Measurements from ENCODE around the gene YIF1B. TPM values are rescaled to one million over a fixed set of nuclear protein-coding genes. Genes with fewer than 3 reads are reported as not detected.
A peak's percentile ranks its signal among the peaks of the same experiment; 100 is the strongest.
"Not testable (repeated sequence)": the region's sequence is repeated elsewhere in the genome, so short reads cannot be mapped to it uniquely, and the experiment has no call there.

Gene YIF1B
- total and polyA plus RNA-seq, 5 donors from 2014 or later = 22.9 to 47.7 (median 35.6) TPM

- Mint-ChIP-seq H3K27ac (no peak overlapping the region), H3K9me3 (peaks cover 0 to under 1% (median 0%) of the 10 kb centered on the region in 7 donors), H3K36me3 (no peaks in the 10 kb centered on the region), H3K27me3 (peaks cover 16% of the 10 kb centered on the region), H3K4me1 (peaks cover 0 to 35% (median 18%) of the 10 kb centered on the region in 4 donors), H3K4me3 (peak overlapping the region in 3 of 4 donors; percentile 29 to 82 (median 57))
- Histone ChIP-seq H3K4me1 (ENCODE audit: control insufficient read depth, insufficient read depth, low read length, poor library complexity, severe bottlenecking) (peaks cover 18% of the 10 kb centered on the region), H3K36me3 (ENCODE audit: control insufficient read depth, insufficient read depth, low read length) (no peaks in the 10 kb centered on the region), H3K27ac (ENCODE audit: insufficient read depth, low read length, poor library complexity, severe bottlenecking) (no peak overlapping the region), H3K4me3 (ENCODE audit: low read depth, low read length) (no peak overlapping the region), H3K27me3 (ENCODE audit: control insufficient read depth, insufficient read depth, low read length) (no peaks in the 10 kb centered on the region), H3K9me3 (ENCODE audit: control insufficient read depth in 2 of 2, low read length in 2 of 2) (no peaks in the 10 kb centered on the region)
- ATAC-seq (ENCODE audit: low read depth in 2 of 2) = no peak
- no peak for DNase-seq
Observed at GRCh38 chr19:38262585-38263268, 53.0 kb downstream of the YIF1B start.

DNA sequence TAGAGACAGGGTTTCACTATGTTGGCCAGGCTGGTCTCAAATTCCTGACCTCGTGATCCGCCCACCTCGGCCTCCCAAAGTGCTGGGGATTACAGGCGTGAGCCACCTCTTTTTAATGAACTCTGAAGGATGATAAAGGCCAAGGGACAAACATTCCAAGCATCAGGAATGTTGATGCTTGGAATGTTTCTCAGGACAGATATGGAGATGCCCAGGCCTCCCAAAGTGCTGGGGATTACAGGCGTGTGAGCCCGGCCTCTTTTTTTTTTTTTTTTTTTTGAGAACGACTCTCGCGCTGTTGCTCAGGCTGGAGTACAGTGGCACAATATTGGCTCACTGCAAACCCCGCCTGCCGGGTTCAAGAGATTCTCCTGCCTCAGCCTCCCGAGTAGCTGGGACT, 53.8 kb downstream of the YIF1B start:
- Mint-ChIP-seq H3K27me3 (peaks cover 21% of the 10 kb centered on the region), H3K4me1 (peaks cover 0 to 29% (median 18%) of the 10 kb centered on the region in 4 donors)
- not testable (repeated sequence) for H3K4me3 Mint-ChIP-seq; H3K4me3 ChIP-seq (ENCODE audit: low read depth, low read length); ATAC-seq (ENCODE audit: low read depth in 2 of 2); H3K36me3 ChIP-seq (ENCODE audit: control insufficient read depth, insufficient read depth, low read length); H3K27ac Mint-ChIP-seq; H3K9me3 Mint-ChIP-seq; H3K27ac ChIP-seq (ENCODE audit: insufficient read depth, low read length, poor library complexity, severe bottlenecking); H3K27me3 ChIP-seq (ENCODE audit: control insufficient read depth, insufficient read depth, low read length); DNase-seq; H3K36me3 Mint-ChIP-seq; H3K9me3 ChIP-seq (ENCODE audit: control insufficient read depth in 2 of 2, low read length in 2 of 2)
- H3K4me1 ChIP-seq (ENCODE audit: control insufficient read depth, insufficient read depth, low read length, poor library complexity, severe bottlenecking) = peaks cover 18% of the 10 kb centered on the region

- peaks cover 4% of the 10 kb centered on the region for H3K4me1 ChIP-seq (ENCODE audit: control insufficient read depth, insufficient read depth, low read length, poor library complexity, severe bottlenecking)
- Mint-ChIP-seq H3K27ac (no peak overlapping the region), H3K36me3 (no peaks in the 10 kb centered on the region)
Observed at GRCh38 chr19:38255383-38256014, 60.2 kb downstream of the YIF1B start.

DNA sequence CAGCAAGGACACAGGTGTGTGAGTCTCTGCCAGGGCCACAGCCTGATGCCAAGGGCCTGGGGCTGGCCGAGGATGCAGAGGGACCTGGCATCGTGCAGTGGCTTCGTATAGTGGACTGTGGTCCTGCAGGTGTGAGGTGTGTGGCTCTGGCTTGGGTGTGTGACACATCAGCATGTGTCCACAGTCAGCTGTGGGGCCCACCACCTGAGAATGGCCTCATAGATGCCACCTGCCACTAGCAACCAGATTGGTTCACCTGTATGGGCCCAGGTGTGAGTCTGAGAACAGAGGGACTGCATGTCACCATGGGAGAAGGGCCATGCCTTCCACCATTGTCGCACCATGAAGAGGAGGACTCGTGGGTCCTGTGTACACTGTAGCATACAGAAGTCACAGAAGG, 62.0 kb downstream of the YIF1B start:
- H3K4me3 ChIP-seq (ENCODE audit: low read depth, low read length) = no peak overlapping the region
- H3K4me3 Mint-ChIP-seq = no peak overlapping the region
- no peaks in the 10 kb centered on the region for H3K9me3 Mint-ChIP-seq
- H3K36me3 Mint-ChIP-seq = no peaks in the 10 kb centered on the region
- peaks cover 4% of the 10 kb centered on the region for H3K4me1 ChIP-seq (ENCODE audit: control insufficient read depth, insufficient read depth, low read length, poor library complexity, severe bottlenecking)
- DNase-seq (no peak), ATAC-seq (ENCODE audit: low read depth in 2 of 2) (no peak)
- H3K36me3 ChIP-seq (ENCODE audit: control insufficient read depth, insufficient read depth, low read length) = no peaks in the 10 kb centered on the region
- H3K27me3 Mint-ChIP-seq = peaks cover 33% of the 10 kb centered on the region
- no peak overlapping the region for H3K27ac Mint-ChIP-seq
- H3K27me3 ChIP-seq (ENCODE audit: control insufficient read depth, insufficient read depth, low read length) = peaks cover 2% of the 10 kb centered on the region
- peaks cover 0 to 8% (median 6%) of the 10 kb centered on the region in 4 donors for H3K4me1 Mint-ChIP-seq
- H3K9me3 ChIP-seq (ENCODE audit: control insufficient read depth in 2 of 2, low read length in 2 of 2) = no peaks in the 10 kb centered on the region
- no peak overlapping the region for H3K27ac ChIP-seq (ENCODE audit: insufficient read depth, low read length, poor library complexity, severe bottlenecking)

More at GRCh38 chr19:38255383-38256014, 60.2 kb downstream of the YIF1B start:
- no peaks in the 10 kb centered on the region for H3K36me3 ChIP-seq (ENCODE audit: control insufficient read depth, insufficient read depth, low read length)
- H3K27me3 Mint-ChIP-seq = peaks cover 33% of the 10 kb centered on the region
- peaks cover 2% of the 10 kb centered on the region for H3K27me3 ChIP-seq (ENCODE audit: control insufficient read depth, insufficient read depth, low read length)
- no peak for DNase-seq
- H3K9me3 ChIP-seq (ENCODE audit: control insufficient read depth in 2 of 2, low read length in 2 of 2) = no peaks in the 10 kb centered on the region
- H3K4me3 Mint-ChIP-seq = no peak overlapping the region
- ATAC-seq (ENCODE audit: low read depth in 2 of 2) = no peak
- H3K4me3 ChIP-seq (ENCODE audit: low read depth, low read length) = no peak overlapping the region
- H3K4me1 Mint-ChIP-seq = peaks cover 0 to 8% (median 6%) of the 10 kb centered on the region in 4 donors
- no peaks in the 10 kb centered on the region for H3K9me3 Mint-ChIP-seq
- no peak overlapping the region for H3K27ac ChIP-seq (ENCODE audit: insufficient read depth, low read length, poor library complexity, severe bottlenecking)

Other genes starting within 250 kb of the YIF1B start
- gene DPF1, start 91.7 kb downstream of the YIF1B start, total RNA-seq = not detected
- not detected for gene DPF1, start 91.7 kb downstream of the YIF1B start, polyA plus RNA-seq
- gene PPP1R14A, start 59.6 kb downstream of the YIF1B start, total RNA-seq = 1.2 TPM
- not detected for gene PPP1R14A, start 59.6 kb downstream of the YIF1B start, polyA plus RNA-seq
- gene SPINT2, start 51.4 kb downstream of the YIF1B start, total RNA-seq = 15.6 TPM
- gene SPINT2, start 51.4 kb downstream of the YIF1B start, polyA plus RNA-seq = 10 to 100 TPM; 36.0 to 70.4 (median 53.5) TPM
- not detected for gene C19orf33, start 11.7 kb downstream of the YIF1B start, total RNA-seq
- gene C19orf33, start 11.7 kb downstream of the YIF1B start, polyA plus RNA-seq = not detected
- 8.7 TPM for gene KCNK6, start 3.9 kb upstream of the YIF1B start, total RNA-seq
- gene KCNK6, start 3.9 kb upstream of the YIF1B start, polyA plus RNA-seq = 1 to 10 TPM; 2.6 to 4.6 (median 2.7) TPM
- 12.6 TPM for gene CATSPERG, start 19.9 kb upstream of the YIF1B start, total RNA-seq
- gene CATSPERG, start 19.9 kb upstream of the YIF1B start, polyA plus RNA-seq = 1 to 10 TPM; 1.0 to 4.3 (median 1.9) TPM
- 104 TPM for gene PSMD8, start 58.6 kb upstream of the YIF1B start, total RNA-seq
- gene PSMD8, start 58.6 kb upstream of the YIF1B start, polyA plus RNA-seq = 100 to 1,000 TPM; 177 to 254 (median 222) TPM
- 0.91 TPM for gene GGN, start 72.1 kb upstream of the YIF1B start, total RNA-seq
- gene GGN, start 72.1 kb upstream of the YIF1B start, polyA plus RNA-seq = not detected
- gene SPRED3, start 72.8 kb upstream of the YIF1B start, total RNA-seq = 1.3 TPM
- gene SPRED3, start 72.8 kb upstream of the YIF1B start, polyA plus RNA-seq = under 1 TPM in 3 of 4 donors, not detected in 1; 0.06 to 0.13 (median 0.07) TPM
- 41.3 TPM for gene FAM98C, start 87.1 kb upstream of the YIF1B start, total RNA-seq
- 10 to 100 TPM; 17.2 to 20.8 (median 19.8) TPM for gene FAM98C, start 87.1 kb upstream of the YIF1B start, polyA plus RNA-seq
- 10.9 TPM for gene RASGRP4, start 110.3 kb upstream of the YIF1B start, total RNA-seq
- 1 to 10 TPM; 1.6 to 9.3 (median 5.0) TPM for gene RASGRP4, start 110.3 kb upstream of the YIF1B start, polyA plus RNA-seq
- gene RYR1, start 117.7 kb upstream of the YIF1B start, total RNA-seq = 4.9 TPM
- gene RYR1, start 117.7 kb upstream of the YIF1B start, polyA plus RNA-seq = under 1 TPM; 0.07 to 0.65 (median 0.34) TPM

Measured in CD4-positive, CD25-positive, alpha-beta regulatory T cell (primary cell).